ENCODE measurements around the gene FGFR2.

The FGFR2 gene

DNA sequence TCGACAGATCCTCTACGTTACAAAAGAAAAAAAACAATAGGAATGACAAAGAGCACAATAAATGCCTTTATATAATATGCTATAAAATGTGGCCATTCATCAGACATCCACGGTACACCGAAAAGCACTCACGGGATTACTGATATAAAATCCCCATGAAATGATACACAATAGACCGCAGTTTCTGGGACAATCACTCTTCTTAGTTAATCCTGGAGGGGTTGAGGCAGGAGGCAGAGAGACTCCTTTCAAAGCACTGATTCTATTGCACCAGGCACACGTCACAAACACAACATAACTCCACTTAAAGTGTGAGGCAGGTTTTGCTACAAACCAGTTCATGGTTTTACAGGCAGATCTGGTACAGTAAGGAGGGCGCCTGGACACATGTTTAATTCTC lies 113.8 kb downstream of the FGFR2 start:
- no peak for DNase-seq

DNA sequence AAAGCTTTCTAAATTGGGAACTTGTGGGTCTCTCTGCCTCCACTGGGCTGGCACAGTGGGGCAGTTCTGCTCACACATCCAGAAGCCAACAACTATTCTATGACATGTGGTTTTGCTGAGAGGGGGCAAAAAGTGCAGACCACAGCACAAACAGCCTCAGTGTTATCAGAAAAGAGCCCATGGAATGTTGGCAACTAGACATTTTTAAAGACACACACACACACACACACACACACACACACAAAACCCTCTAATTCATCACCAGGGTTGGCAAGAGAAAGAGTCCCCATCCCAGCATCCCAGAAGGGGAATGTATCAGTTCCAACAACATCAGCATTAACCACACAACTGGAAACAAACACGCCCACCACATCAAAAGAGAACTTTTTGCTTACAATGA lies 117.1 kb downstream of the FGFR2 start:
- DNase-seq = no peak

DNA sequence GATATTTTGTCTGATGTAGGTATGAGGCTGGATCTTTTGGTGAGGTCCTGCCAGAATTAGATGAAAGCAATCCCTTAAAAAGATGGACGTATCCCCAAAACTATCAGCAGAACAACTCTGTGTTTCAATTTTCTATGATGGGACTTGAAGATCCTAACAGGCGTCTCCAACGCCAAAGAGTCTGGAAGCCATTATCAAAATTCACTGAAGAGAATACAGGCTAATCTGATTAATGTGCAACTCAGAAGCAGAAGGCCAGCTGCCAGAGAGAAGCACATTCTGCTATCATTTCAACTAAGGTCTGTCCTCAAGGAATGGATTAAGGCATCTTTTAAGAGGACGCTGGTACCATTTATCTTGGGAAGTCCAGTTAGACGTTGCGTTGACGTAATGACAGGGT lies 119.7 kb downstream of the FGFR2 start:
- DNase-seq = no peak

DNA sequence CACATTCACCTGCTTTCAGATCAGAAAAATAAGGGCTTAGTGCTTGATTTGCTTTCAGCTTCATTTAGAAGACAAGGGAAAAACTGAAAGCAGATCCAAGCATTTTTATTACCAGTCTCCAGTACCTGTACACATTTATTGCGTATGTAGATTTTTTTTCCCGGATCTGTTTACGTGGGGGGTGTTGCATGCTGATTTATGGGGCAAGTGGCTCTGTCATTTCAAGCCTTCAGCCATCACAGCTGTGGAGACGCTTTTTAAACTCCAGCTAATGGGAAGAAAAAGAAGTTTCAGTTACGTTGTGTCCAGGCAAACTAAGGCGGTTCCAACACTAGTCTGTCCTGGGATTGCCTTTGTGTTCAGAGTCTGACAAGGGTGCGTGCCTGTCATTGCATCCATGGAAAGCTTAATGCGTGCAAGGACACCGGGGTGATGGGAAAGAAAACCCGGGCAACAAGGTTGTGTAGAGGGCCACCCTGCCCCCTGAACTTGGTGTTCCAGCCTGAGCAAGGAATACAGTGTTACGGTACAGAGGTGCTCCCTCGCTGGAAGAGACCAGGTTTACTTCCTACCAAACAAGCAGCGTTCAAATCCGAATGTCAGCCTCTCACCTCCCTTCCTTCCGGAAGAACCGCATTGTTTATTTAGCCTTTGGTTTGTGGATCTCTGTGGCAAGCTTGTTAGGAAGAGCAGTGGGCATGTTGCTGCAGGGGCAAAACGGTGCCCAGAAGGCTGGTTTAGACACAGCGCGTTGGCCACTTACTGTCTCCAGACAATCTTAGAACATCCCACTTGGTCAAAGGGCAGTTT lies 128.2 kb downstream of the FGFR2 start:
- DNase-seq = no peak

GRCh38 chr10:121468726-121469125 lies 129.5 kb downstream of the FGFR2 start:
- no peak for DNase-seq

DNA sequence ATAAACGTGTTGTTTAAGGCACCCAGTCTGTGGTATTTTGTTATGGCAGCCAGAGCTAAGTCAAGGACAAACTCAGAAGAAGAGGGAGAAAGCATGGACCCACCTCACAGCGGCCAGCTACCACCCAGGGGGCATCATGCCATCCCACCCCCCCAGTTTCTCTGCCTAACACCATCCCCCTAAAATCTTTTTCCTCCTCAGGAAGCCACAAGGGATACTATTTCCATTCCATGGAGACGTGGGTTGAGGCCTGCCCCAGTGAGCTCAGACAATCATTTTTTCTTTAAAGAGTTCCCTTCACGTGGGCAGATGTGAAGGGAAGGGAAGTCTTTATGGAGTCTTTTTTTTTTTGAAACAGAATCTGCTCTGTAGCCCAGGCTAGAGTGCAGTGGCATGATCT lies 131.8 kb downstream of the FGFR2 start:
- DNase-seq = no peak

- DNase-seq = no peak
Observed at GRCh38 chr10:121465215-121465614, 133.0 kb downstream of the FGFR2 start.

GRCh38 chr10:121464517-121464916 lies 133.7 kb downstream of the FGFR2 start:
- no peak for DNase-seq

GRCh38 chr10:121462955-121463354 lies 135.3 kb downstream of the FGFR2 start:
- DNase-seq = no peak

GRCh38 chr10:121462281-121462680 lies 136.0 kb downstream of the FGFR2 start:
- no peak for DNase-seq

GRCh38 chr10:121461307-121461706 lies 136.9 kb downstream of the FGFR2 start:
- DNase-seq = no peak

- DNase-seq = no peak
Observed at GRCh38 chr10:121460733-121461132, 137.5 kb downstream of the FGFR2 start.

DNA sequence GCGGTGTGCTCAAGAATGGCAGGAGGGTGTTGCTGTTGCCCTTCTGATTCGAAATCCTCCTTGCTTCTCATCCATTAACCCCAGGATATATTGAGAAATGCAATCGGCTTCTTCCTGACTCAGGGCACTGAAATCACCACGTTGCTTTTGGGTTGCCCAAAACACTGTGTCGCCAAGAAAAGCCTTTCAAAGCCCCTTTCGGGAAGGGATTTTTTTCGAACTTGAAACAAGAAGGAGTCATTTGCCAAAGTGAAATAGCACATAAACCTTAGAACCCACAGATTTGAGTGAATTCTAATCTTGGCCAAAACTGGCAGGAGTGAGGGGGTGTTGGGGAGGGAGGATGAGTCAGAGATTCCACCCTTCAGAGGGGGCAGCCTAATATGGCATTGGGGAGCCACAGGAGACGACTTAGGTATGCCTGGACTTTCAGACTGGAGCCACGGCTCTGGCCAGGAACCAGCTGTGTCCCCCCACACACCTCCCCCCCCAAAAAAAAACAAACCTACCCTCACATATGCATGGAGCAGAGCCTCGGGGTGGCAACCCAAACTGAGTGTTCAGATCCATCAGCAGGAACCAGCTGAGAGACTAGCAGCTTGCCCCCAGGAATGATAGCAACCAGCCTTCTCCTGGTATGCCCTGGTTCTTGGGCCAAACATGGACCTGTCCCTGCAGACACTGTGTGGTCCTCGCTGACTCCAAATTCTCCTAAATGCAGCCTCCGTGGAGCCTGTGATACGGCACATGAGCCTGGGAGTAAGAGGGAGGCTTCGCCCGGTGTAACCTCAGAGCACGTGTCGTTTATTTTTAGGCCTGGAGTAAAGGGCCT lies 138.4 kb downstream of the FGFR2 start:
- DNase-seq = no peak

DNA sequence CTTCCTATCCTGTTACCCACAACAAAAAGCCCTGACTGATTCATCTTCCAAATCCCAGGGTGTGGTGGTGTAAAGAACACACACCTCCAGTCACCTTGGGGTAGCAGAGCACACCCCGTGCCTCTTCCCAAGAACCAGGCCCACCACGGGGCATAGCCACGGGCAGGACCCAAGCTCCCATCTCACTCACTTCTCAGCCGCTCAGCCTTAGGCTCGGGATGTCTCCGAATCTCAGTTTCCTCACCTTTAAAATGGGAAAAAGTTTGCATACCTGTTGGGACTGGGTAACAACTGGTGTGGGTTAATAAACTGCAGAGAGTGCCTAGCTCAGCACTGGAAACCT lies 139.0 kb downstream of the FGFR2 start:
- no peak for DNase-seq

- no peak for DNase-seq
Observed at GRCh38 chr10:121457729-121458128, 140.5 kb downstream of the FGFR2 start.

- DNase-seq = no peak
Observed at GRCh38 chr10:121455377-121455776, 142.9 kb downstream of the FGFR2 start.

- DNase-seq = no peak
Observed at GRCh38 chr10:121454781-121455180, 143.5 kb downstream of the FGFR2 start.

GRCh38 chr10:121453160-121453559 lies 145.1 kb downstream of the FGFR2 start:
- DNase-seq = no peak

DNA sequence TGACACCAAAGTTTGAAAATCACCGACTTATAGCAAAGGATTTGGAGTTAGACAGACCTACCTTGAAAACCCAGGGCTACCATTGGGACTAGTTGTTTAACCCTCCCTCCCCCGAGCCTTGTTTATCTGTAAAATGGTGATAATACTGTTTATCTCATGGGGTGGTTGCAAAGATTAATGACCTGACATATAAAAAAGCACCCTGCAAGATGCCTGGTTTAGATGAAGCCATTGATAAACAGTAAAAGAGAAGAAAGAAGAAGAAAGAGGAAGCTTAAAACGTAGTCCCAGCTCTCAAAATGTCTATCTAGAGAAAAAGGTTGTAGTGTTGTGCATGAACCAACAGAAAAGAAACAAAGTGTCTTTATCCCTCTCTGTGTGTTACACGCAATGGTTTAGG lies 145.7 kb downstream of the FGFR2 start:
- no peak for DNase-seq

- DNase-seq = no peak
Observed at GRCh38 chr10:121450247-121450646, 148.0 kb downstream of the FGFR2 start.

GRCh38 chr10:121449482-121449924 lies 148.7 kb downstream of the FGFR2 start:
- no peak for DNase-seq

DNA sequence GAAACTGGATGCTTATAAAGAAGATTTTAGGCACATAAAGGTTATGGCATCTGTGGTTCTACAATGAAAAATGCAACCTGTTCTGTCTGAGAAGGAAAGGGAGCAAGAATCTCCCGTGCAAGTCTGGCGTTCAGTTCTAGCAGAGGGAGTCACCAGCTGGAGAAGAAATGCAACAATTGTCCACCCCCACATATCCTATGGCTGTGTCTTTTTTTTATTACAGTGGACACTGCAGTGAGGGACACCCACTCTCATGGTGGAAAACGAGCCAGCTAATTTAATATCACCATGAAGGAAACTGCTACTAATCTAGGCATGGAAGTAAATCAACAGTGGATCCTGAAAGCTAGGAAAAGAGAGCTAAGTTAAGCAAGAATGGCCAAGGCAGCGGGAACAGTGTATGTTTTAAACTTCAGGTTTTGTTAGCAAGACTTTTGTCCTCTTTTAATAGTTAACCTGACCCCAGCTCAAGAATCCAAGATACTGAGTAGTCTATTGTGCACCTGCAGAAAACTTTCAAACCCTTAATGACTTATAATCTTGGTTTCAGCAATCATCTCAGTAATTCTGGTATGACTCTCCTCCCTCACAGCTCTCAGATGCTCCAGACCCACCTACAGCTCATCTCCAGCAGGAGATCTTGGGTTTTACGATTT lies 149.3 kb downstream of the FGFR2 start:
- no peak for DNase-seq

GRCh38 chr10:121444520-121445165 lies 153.6 kb downstream of the FGFR2 start:
- no peak for DNase-seq
